Epidermal melanocyte (primary cell): ENCODE data around the gene RC3H1.

Experiments used
- DNase-seq: peaks from one replicate; pipeline ENCODE4 v3.0.0; 2011; ENCODE audit warnings: low spot score; ENCODE audit not compliant: insufficient read length

The RC3H1 gene

DNA sequence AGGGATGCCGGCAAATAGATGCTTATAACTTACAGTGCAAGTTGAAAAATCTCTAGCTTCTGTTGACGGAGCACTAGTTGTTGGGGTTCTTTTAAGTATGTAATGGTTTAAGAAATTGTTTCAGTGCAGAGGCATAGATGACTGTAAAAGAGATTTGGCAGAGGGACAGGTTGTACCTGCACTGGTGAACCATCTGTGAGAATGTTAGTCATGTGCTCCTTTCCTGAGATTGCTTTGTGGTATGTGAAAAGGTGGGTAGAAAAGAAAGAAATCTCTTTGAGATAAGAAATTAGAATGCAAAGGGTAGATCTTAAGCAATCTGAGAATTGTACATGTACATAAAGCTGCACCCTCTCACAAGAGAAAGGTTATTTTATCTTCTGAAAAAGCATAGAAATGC lies 134.5 kb downstream of the RC3H1 start:
- no peak for DNase-seq

DNA sequence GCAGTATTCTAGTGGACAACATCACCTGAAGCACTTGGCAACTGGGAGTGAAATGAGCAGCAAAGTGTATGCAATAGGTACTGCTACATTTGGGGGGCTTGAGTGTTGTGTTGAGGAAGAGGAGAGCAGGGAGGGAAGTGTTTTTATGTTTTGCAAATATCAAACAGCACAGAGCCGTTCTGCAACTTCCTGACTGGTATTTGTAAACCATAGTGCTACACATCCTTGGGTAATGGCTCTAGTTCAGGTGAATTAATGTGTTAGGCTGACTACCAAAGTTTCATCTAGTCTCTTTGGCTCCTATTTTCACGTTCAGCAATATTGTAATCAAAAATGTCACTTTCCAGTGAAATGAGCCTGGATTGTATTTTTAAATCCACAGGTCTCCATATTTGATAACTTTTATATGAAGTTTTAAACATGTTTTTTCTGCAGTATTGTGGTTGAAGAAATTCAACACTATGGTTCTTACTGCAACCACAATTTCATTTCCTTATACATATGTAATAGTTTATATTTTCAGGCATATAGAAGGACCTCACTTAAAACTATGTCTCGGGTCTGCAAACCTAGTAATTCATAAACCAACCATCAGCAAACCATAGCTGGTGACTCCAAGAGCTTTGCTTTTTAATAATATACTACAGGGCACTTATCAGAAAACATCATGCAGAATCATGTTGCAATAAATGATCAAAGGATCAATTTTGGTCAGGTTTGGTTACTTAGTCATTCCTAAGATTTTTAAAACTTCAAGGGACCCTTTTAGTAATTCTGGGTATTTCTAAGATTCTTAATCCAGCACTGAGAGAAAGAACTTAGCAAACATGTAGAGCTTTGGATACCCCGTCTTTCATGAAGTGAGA lies 135.2 kb downstream of the RC3H1 start:
- no peak for DNase-seq

DNA sequence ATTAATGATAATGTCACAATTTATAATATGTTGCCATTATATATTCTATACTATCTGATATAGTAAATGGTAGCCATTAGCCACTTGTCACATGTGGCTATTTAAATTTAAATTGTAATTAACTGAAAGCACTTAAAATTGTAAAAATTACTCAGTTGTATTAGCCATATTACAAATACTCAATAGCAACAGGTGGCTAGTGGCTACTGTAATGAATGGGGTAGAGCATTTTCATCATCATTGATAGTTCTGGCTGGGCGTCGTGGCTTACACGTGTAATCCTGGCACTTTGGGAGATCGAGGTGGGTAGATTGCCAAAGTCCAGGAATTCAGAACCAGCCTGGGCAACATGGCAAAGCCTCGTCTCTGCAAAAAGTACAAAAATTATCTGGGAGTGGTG lies 137.5 kb downstream of the RC3H1 start:
- no peak for DNase-seq
